Measurements from ENCODE around the gene SMURF2. TPM values are rescaled to one million over a fixed set of nuclear protein-coding genes. Genes with fewer than 3 reads are reported as not detected.

SMURF2 gene
- total and polyA plus RNA-seq, 2 of the 4 experiments (the other 2 are of a cell fraction) = 131 to 774 TPM

Small RNA genes lying within 50 kb of the gene (microRNA-seq; reads per million reads assigned to microRNA genes)
- not detected for gene AC009994.1 (ENCODE audit: insufficient read depth, insufficient read length)
- 4.0 reads per million, percentile 6 among the genes with 10 or more reads in this experiment for gene MIR3064 (ENCODE audit: unreplicated experiment)
- not detected for gene MIR5047 (ENCODE audit: unreplicated experiment)

Small RNA genes lying within 50 kb of the gene (small RNA-seq; reads per million reads assigned to genes)
- gene AC009994.1 = 0 reads per million in 5 experiments

Other genes starting within 250 kb of the SMURF2 start
- gene MILR1, start 213.2 kb downstream of the SMURF2 start, total RNA-seq (2012; rRNA removed) = 0.36 and 0.56 TPM in 2 replicates
- gene MILR1, start 213.2 kb downstream of the SMURF2 start, polyA plus RNA-seq (2012; rRNA removed) = 0.23 and 0.44 TPM in 2 replicates
- gene POLG2, start 165.3 kb downstream of the SMURF2 start, total RNA-seq (2012; rRNA removed) = 7.0 and 9.2 TPM in 2 replicates
- gene POLG2, start 165.3 kb downstream of the SMURF2 start, polyA plus RNA-seq (2012; rRNA removed) = 6.6 and 7.7 TPM in 2 replicates
- 253 and 330 TPM in 2 replicates for gene DDX5, start 156.0 kb downstream of the SMURF2 start, total RNA-seq (2012; rRNA removed)
- 781 and 848 TPM in 2 replicates for gene DDX5, start 156.0 kb downstream of the SMURF2 start, polyA plus RNA-seq (2012; rRNA removed)
- gene CEP95, start 155.3 kb downstream of the SMURF2 start, total RNA-seq (2012; rRNA removed) = 6.1 and 13.3 TPM in 2 replicates
- 12.4 and 13.6 TPM in 2 replicates for gene CEP95, start 155.3 kb downstream of the SMURF2 start, polyA plus RNA-seq (2012; rRNA removed)

All from IMR-90 (cell line).